Neural crest cell (in vitro differentiated cells): ENCODE results near the gene OR1A2. TPM values are rescaled to one million over a fixed set of nuclear protein-coding genes. Genes with fewer than 3 reads are reported as not detected.

Source experiments
- DNase-seq: peaks from one replicate; pipeline ENCODE4 v3.0.0; 2021; ENCODE audit warnings: low read depth, mixed read lengths, low spot score
- H3K27ac Mint-ChIP-seq: one replicate; pipeline ENCODE4 v1.8.0; 2021; ENCODE audit warnings: mild to moderate bottlenecking, mixed read lengths; ENCODE audit not compliant: unreplicated experiment
- H3K27me3 Mint-ChIP-seq: 2 replicates; pipeline ENCODE4 v1.8.0; 2021; ENCODE audit warnings: low read depth, mild to moderate bottlenecking, mixed read lengths
- H3K36me3 Mint-ChIP-seq: 2 replicates; pipeline ENCODE4 v1.8.0; 2021; ENCODE audit warnings: low read depth, mild to moderate bottlenecking, mixed read lengths
- H3K4me1 Mint-ChIP-seq: 2 replicates; pipeline ENCODE4 v1.8.0; 2021; ENCODE audit warnings: mixed read lengths
- H3K4me3 Mint-ChIP-seq: one replicate; pipeline ENCODE4 v1.8.0; 2021; ENCODE audit warnings: mild to moderate bottlenecking, mixed read lengths
- H3K9me3 Mint-ChIP-seq: 2 replicates; pipeline ENCODE4 v1.8.0; 2021; ENCODE audit warnings: mixed read lengths
- long read RNA-seq: library from polyadenylated mRNA; unstranded; transcript quantifications from one replicate; pipeline ENCODE4 v2.0.0, GENCODE V29; 2020
- total RNA-seq: library from RNA; stranded (reverse); gene quantifications from 2 replicates; pipeline ENCODE4 v1.2.1, GENCODE V29; 2021
- TF ChIP-seq, protein P1 (sequence below): fragments of 200-600 bp; sonication (generic); conservative IDR thresholded peaks from 2 replicates; pipeline ENCODE4 v1.5.0; 2021; ENCODE audit warnings: antibody characterized with exemption, mild to moderate bottlenecking

The OR1A2 gene, protein sequence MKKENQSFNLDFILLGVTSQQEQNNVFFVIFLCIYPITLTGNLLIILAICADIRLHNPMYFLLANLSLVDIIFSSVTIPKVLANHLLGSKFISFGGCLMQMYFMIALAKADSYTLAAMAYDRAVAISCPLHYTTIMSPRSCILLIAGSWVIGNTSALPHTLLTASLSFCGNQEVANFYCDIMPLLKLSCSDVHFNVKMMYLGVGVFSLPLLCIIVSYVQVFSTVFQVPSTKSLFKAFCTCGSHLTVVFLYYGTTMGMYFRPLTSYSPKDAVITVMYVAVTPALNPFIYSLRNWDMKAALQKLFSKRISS
- not detected in 2 replicates for total RNA-seq
- long read RNA-seq, result 0 reads

DNA sequence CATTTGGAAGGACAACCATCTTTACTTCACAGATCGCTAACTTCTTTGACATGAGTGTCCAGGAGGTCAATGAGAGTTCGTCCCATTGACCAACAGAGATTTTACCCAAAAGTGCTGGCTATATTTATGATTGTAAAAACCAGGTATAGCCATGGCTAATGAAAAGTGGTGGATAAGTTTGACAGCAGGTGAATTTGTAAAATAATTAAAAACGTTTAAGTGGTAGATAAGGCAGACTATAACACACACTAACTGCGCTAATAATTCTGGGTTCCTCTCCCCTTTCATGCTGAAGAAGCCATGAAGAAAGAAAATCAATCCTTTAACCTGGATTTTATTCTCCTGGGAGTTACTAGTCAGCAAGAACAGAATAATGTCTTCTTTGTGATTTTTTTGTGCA lies at the start of gene OR1A2:
TSS of gene OR1A2 (plus strand) at position 301 of the 400 bp plus-strand sequence. CDS start at position 301, 0 bp downstream.
- H3K27me3 Mint-ChIP-seq, result peaks cover 41% of the 10 kb centered on the region
- H3K9me3 Mint-ChIP-seq, result peaks cover 8% of the 10 kb centered on the region
- H3K4me3 Mint-ChIP-seq, result no peak within 1 kb of the TSS
- no peak within 1 kb of the TSS for H3K27ac Mint-ChIP-seq
- no peaks in the 10 kb centered on the region for H3K36me3 Mint-ChIP-seq
- DNase-seq, result no peak
- TF ChIP-seq, protein P1, sequence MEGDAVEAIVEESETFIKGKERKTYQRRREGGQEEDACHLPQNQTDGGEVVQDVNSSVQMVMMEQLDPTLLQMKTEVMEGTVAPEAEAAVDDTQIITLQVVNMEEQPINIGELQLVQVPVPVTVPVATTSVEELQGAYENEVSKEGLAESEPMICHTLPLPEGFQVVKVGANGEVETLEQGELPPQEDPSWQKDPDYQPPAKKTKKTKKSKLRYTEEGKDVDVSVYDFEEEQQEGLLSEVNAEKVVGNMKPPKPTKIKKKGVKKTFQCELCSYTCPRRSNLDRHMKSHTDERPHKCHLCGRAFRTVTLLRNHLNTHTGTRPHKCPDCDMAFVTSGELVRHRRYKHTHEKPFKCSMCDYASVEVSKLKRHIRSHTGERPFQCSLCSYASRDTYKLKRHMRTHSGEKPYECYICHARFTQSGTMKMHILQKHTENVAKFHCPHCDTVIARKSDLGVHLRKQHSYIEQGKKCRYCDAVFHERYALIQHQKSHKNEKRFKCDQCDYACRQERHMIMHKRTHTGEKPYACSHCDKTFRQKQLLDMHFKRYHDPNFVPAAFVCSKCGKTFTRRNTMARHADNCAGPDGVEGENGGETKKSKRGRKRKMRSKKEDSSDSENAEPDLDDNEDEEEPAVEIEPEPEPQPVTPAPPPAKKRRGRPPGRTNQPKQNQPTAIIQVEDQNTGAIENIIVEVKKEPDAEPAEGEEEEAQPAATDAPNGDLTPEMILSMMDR, result no peak
- H3K4me1 Mint-ChIP-seq, result no peaks in the 10 kb centered on the region

GRCh38 chr17:3157218-3157617 lies 40.1 kb upstream of the OR1A2 start:
- TF ChIP-seq, protein P1, result no peak
- Mint-ChIP-seq H3K27ac (no peak overlapping the region), H3K4me1 (no peaks in the 10 kb centered on the region), H3K9me3 (peaks cover 5% of the 10 kb centered on the region), H3K27me3 (peaks cover 65% of the 10 kb centered on the region), H3K4me3 (no peak overlapping the region), H3K36me3 (no peaks in the 10 kb centered on the region)
- no peak for DNase-seq

- Mint-ChIP-seq H3K36me3 (no peaks in the 10 kb centered on the region), H3K4me1 (no peaks in the 10 kb centered on the region), H3K4me3 (no peak overlapping the region), H3K27ac (no peak overlapping the region), H3K27me3 (peaks cover 41% of the 10 kb centered on the region), H3K9me3 (peaks cover 10% of the 10 kb centered on the region)
- TF ChIP-seq, protein P1, result no peak
- no peak for DNase-seq
Observed at GRCh38 chr17:3167574-3167973, 29.7 kb upstream of the OR1A2 start.

DNA sequence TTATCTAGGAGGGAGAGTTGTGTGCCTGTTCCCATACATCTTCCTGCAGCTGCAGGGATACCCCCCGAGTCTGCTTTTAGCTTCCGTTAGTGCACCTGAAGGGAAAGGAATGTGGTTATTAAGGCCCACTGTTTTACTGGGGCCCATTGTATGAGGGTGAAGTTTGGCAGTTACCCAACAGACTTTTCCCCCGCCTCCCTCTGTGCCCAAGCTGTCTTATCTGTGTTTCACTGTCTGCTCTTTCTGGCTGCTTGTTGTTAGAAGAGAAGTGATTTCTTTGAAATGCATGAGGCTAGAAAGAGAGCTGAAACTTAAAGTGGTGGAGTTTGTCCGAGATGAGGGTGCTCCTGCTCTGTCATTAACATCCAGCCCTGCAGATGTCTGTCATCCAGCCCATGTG lies 7.4 kb upstream of the OR1A2 start:
- Mint-ChIP-seq H3K4me1 (no peaks in the 10 kb centered on the region), H3K9me3 (no peaks in the 10 kb centered on the region), H3K27ac (no peak overlapping the region), H3K27me3 (peaks cover 56% of the 10 kb centered on the region), H3K36me3 (no peaks in the 10 kb centered on the region), H3K4me3 (no peak overlapping the region)
- TF ChIP-seq, protein P1, result no peak
- DNase-seq, result no peak

GRCh38 chr17:3207367-3207766 lies 10.0 kb downstream of the OR1A2 start, which contains the start of gene OR1A1:
TSS of gene OR1A1 (plus strand) at chr17:3207667. CDS start at chr17:3215621, 7,954 bp downstream.
- H3K4me1 Mint-ChIP-seq, result no peaks in the 10 kb centered on the region

More at GRCh38 chr17:3207367-3207766, 10.0 kb downstream of the OR1A2 start, which contains the start of gene OR1A1:
- Mint-ChIP-seq H3K36me3 (no peaks in the 10 kb centered on the region), H3K27ac (no peak within 1 kb of the TSS), H3K27me3 (peaks cover 29% of the 10 kb centered on the region), H3K4me3 (no peak within 1 kb of the TSS), H3K9me3 (peaks cover 17% of the 10 kb centered on the region)
- no peak for DNase-seq
- TF ChIP-seq, protein P1, result no peak
